ENCODE results near the gene ANTXR1.

- TF ChIP-seq EP300 (IDR thresholded peaks at IDR 0.05; ENCODE audit: low read length) (no peak), ETS2 (tag; IDR thresholded peaks at IDR 0.05; ENCODE audit: borderline replicate concordance, poor library complexity, severe bottlenecking) (no peak), SMAD2 (IDR thresholded peaks at IDR 0.05; ENCODE audit: low read depth, low read length) (no peak)
Observed at GRCh38 chr2:69138793-69139459, 125.9 kb downstream of the ANTXR1 start.
